PC-3 (cell line): ENCODE data around the gene PGS1.

Source experiments
- CTCF ChIP-seq: fragments of 300-600 bp; sonication (generic); conservative IDR thresholded peaks from 2 replicates; pipeline ENCODE4 v1.5.1; 2017; ENCODE audit warnings: antibody characterized with exemption, low read depth, mild to moderate bottlenecking, low read length
- EZH2 ChIP-seq: fragments of 300-600 bp; sonication (generic); IDR thresholded peaks from one replicate; pipeline ENCODE4 v1.6.1; 2017; ENCODE audit warnings: antibody characterized with exemption, mild to moderate bottlenecking, low read length; ENCODE audit not compliant: unreplicated experiment
- EZH2phosphoT487 ChIP-seq: fragments of 300-600 bp; sonication (generic); IDR thresholded peaks from 2 replicates; pipeline ENCODE4 v1.6.1; 2018; ENCODE audit warnings: mild to moderate bottlenecking, antibody characterized with exemption, low read length, borderline replicate concordance

- TF ChIP-seq CTCF (no peak), EZH2 (no peak), EZH2phosphoT487 (no peak)
Observed at GRCh38 chr17:78371056-78371455, 7.4 kb upstream of the PGS1 start.
